Amygdala (tissue), 56 donors: ENCODE measurements around the gene SPATA2.

Experiments used
- DNase-seq, 56 donors: peaks; one replicate each; lab custom pipeline; 2025; lab: John Stamatoyannopoulos, UW

SPATA2 gene

DNA sequence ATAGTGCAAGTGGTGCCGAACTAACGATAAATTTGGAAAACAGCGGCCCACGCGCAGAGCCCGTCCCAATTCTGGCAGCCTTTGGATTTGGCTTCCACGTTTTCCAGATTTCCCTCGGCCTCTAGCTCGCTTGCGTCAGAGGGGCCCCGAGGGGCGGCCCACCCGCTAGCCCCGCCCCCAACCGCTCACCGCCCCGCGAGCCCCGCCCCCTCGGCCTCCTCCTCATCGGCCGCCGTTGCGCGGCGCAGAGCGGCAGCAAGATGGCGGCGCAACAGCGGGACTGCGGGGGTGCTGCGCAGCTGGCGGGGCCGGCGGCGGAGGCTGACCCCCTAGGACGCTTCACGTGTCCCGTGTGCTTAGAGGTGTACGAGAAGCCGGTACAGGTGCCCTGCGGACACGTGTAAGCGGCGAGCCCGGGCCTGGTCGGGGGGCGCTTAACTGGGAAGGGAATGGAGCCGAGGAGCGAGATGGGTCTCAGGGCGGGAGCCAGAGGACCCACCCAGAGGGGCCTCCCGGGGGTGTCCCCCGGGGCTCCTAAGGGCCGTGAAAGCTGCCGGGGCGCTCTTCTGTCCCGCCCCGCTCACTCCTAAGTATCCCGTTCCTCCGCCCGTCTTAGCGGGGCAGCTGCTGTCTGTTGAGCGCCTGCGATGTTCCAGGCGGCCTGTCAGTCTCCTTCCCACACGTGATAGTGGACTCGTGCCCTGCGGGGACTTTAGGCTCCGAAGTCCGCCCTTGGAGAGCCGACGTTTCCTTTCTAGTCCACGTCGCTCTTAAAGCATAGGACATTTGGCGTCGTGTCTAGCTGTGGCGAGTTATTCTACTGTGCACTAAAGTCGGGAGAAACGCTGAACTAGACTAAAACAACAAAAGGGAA lies 21.1 kb upstream of the SPATA2 start, which contains the start of gene RNF114:
Gene RNF114, plus strand, starts transcription at position 245 of the 874 bp plus-strand sequence. Its CDS starts 16 bp downstream, at position 261.
- peak in 55 of 56 donors; percentile 51 to 93 (median 84) for DNase-seq

DNA sequence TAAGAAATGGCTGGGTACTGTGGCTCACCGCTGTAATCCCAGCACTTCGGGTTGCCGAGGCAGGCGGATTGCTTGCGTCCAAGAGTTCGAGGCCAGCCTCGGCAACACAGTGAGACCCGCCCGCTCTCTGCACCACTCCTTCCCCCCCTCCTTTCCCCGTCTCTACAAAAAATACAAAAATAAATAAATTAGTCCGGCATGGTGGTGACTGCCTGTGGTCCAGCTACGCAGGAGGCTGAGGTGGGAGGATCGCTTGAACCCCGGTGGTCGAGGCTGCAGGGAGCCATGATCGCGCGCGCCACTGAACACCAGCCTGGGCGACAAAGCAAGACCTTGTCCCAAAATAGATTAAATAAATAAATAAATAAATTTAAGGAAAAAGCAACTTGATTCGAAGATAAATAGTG lies 20.4 kb upstream of the SPATA2 start:
- no peak for DNase-seq

GRCh38 chr20:49929142-49929494 lies 13.8 kb upstream of the SPATA2 start:
- no peak for DNase-seq

GRCh38 chr20:49928411-49929141 lies 13.2 kb upstream of the SPATA2 start:
- DNase-seq = peak in 53 of 56 donors; percentile 15 to 93 (median 64)

- DNase-seq = no peak
Observed at GRCh38 chr20:49925901-49926454, 10.6 kb upstream of the SPATA2 start.

- DNase-seq = no peak
Observed at GRCh38 chr20:49924247-49924646, 8.9 kb upstream of the SPATA2 start.

DNA sequence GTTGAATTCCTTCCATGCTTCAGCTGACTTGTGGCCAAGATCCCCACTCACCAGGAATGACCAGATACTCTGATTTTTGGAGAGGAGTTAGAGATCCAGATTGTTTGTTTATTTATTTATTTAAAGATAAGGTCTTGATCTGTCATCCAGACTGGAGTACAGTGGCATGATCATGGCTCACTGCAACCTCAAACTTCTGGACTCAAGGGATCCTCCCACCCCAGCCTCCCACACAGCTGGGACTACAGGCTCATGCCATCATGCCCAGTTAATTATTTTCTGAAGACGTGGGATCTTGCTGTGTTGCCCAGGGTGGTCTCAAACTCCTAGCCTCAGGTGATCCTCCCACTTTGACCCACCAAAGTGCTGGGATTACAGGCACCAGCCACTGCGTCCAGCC lies 4.1 kb upstream of the SPATA2 start:
- DNase-seq = no peak

DNA sequence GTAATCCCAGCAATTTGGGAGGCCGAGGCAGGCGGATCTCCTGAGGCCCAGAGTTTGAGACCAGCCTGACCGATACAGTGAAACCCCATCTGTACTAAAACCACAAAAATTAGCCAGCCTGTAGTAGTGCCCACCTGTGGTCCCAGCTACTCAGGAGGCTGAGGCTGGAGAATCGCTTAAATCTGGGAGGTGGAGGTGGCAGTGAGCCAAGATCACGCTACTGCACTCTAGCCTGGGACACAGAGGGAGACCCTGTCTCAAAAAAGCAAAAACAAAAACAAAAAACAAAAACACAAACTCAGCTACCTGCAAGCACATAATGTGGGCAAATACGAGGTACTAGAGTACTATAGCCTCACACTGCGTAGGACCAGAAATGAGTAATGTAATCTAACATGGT lies 3.7 kb upstream of the SPATA2 start:
- DNase-seq = no peak

DNA sequence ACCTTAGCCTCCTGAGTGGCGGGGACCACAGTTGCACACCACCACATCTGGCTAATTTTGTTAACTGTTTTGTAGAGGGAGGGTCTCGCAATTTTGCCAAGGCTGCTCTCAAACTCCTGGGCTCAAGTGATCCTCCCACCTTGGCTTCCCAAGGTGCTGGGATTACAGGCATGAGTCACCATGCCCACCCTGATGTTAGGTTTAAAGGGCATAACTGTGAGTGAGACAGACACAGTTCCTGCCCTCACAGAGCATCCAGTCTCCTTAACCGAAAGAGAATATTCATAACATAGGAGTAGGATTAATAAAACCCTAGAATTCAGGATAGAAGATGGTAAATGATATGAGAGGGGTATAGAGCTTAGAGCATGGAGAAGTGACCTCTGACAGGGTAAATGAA lies 3.1 kb upstream of the SPATA2 start:
- no peak for DNase-seq

DNA sequence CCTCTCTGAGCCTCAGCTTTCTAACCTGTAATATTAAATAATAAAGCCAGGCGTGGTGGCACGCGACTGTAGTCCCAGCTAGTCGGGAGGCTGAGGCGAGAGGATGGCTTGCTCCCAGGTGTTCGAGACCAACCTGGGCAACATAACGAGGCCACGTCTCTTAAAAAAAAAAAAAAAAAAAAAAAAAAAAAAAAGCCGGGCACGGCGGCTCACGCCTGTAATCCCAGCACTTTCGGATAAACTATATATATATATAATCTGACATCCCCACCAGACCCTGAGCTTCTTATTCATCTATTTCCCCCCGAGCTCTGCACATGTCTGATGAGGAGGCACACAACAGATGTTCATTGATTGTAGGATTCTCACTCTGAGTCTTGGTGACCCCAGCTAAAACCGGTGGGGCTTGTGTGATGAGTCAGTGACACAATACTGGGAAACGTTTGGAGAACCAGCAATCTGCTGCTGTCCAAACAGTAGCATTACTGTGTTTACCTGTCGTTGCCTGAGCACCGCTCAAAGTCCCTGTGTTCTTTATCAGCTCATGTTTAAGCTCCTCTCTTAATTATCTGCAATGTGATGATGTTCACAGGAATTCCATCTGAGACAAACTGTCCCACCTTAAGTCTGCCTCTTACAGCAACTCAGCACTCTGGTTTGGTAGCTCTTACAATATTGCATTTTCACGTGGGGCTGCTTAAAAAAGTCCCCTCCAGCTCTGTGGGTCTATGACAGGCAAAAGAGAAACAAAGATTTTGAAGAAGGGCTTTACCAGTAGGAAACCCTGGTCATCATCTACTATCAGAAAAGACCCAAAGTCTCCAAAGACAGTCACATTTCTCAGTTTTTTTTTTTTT lies 1.0 kb upstream of the SPATA2 start:
- no peak for DNase-seq

GRCh38 chr20:49915118-49915379 lies 280 bp downstream of the SPATA2 start:
- DNase-seq = peak in 2 of 56 donors; percentile 47 to 60

DNA sequence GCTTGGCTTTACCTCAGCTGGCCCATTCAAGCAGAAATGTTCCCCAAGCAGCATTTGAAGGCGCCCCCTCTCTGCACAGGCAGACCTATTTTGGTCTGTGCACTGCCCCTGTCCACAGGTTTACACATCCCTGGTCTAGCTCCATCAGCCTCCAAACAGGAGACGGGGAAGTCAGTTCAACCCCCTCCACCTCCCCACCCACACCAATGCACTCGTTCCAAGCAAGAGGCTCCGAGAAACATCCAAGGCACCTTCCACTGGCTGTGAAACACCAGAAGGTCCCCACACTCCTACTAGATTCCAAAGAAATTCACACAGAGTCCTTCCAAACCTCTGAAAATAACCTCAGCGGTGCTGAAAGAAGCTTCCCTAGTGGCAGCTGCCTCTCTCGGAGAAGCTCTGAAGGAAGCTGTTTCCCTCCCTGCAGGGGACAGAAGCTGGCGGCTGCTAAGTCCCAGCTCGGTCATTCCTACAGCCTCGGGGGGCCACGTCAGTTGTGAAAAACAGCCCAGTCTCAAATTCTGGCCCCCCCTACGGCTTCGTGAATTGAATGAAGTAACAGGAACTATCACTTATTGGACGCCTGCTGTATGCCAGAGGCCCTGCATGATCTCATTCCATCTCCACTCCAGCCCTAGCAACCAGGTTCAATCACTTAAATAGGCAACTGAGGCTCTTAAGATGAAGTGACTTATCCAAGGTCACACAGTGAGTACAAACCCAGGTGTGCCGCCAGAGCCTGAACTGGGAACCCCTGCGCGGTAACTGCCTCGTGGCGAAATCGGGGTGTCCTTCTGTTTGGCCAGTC lies 815 bp downstream of the SPATA2 start:
- peak in 15 of 56 donors; percentile 15 to 50 (median 29) for DNase-seq

DNA sequence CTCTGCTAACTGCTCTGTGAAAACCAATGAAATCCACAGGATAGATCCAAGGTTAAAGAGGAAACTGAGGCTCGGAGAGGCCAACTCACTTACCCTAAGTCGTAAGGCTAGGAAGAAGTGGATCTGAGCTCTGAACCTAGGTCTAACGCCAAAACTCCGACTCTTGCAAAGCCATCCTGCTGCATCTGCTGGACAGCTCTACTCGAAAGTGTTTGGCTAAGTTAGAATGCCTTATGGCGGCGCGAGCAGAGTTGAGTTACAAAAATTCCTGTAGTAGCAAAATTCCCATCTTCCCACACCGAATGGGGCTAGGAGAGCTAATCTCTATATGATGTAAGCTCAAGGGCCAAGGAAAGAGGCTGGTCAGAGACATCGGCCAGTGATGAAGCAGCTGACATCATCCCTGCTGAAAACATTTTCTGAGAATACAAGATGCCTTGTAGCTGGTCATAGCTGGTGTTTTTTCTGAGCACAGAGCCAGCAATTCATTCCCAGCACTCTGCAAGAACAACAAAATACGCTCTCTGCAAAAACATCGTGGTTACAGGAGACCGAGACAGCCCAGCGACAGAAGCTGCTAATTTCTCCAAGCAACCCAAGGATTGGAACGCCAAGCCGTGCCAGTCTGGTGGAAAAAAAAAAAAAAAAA lies 1.8 kb downstream of the SPATA2 start:
- peak in 28 of 56 donors; percentile 22 to 68 (median 38) for DNase-seq

- peak in 1 of 56 donors; percentile 37 for DNase-seq
Observed at GRCh38 chr20:49910340-49910706, 5.0 kb downstream of the SPATA2 start.

DNA sequence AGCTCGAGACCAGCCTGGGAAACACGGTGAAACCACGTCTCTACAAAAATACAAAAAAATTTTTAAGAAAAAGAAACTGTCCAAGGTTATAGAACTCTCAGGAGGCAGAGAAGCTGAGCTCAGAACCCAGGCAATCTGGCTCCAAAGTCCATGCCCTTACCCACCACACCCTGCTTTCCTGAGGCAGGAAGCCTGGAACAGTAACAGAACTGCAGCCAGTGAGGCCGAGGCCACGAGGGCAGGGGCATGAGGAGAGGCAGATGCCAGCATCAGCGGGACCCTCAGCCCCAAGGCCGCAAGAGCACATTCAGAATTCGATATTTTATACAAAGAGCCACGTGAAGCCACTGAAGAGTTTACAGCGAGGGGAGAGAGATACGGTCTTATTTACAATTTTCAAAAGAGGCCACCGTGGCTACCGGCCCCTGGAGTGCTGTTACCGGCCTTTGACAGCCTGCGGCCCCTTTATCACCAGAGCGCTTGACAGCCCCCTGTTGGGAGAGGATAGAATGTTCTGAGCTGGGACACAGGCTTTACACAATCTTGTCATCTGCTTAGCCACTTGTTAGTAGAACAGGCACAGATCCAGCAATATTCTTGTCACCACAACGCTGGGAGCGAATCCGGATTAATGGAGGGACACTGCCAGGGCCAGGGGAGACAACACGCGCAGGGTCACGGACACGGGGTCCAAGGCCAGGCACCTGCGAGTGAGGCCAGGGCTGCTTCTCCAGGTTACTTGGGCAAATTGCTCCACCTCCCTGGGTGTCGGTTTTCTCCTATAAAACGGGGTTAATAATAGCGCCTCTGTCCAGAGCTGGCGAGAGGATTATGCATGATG lies 5.6 kb downstream of the SPATA2 start:
- peak in 25 of 56 donors; percentile 15 to 68 (median 38) for DNase-seq

DNA sequence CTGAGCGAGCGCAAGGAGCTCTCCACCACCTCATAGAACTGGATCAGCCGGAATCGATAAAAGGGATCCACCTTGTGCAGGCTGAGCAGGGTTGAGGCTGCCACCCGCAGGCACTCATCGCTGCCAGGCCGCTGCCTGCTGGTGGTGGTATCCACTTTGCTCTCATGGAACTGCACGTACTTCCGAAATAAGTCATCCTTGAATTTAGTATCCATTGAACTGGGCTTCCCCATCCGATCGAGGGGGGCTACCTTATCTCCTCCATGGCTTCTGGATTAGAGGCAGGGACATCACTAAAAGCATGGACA lies 7.1 kb downstream of the SPATA2 start:
- no peak for DNase-seq

- no peak for DNase-seq
Observed at GRCh38 chr20:49907405-49908257, 7.7 kb downstream of the SPATA2 start.
